ENCODE measurements around the gene ALK.

The ALK gene

GRCh38 chr2:29796446-29796845 lies 124.9 kb downstream of the ALK start:
- Histone ChIP-seq H3K27ac (no peak overlapping the region), H3K36me3 (ENCODE audit: insufficient read depth, low read length) (0 out of 2 replicates have a peak, but pooled peaks cover 5% of the 10 kb centered on the region), H3K9me3 (ENCODE audit: low read depth, low read length) (no peaks in the 10 kb centered on the region), H3K4me3 (no peak overlapping the region), H3K9ac (ENCODE audit: insufficient read length) (no peak overlapping the region)
- no peak for DNase-seq (ENCODE audit: low read depth, low spot score)
- no peak for TF ChIP-seq FOXP2 (optimal IDR thresholded peaks at IDR 0.05; ENCODE audit: control extremely low read depth, extremely low read length, insufficient read depth)
- no peak for TF ChIP-seq EZH2 (IDR thresholded peaks at IDR 0.05)
- TF ChIP-seq POLR2AphosphoS5 (IDR thresholded peaks at IDR 0.05; ENCODE audit: borderline replicate concordance, low read depth, low read length) = no peak

GRCh38 chr2:29789911-29790485 lies 131.4 kb downstream of the ALK start:
- DNase-seq (ENCODE audit: low read depth, low spot score) = no peak
- no peak overlapping the region for H3K4me3 ChIP-seq
- no peak overlapping the region for H3K9ac ChIP-seq (ENCODE audit: insufficient read length)
- H3K27ac ChIP-seq = no peak overlapping the region
- H3K36me3 ChIP-seq (ENCODE audit: insufficient read depth, low read length) = 0 out of 2 replicates have a peak, but pooled peaks cover 5% of the 10 kb centered on the region
- no peak for TF ChIP-seq EZH2 (IDR thresholded peaks at IDR 0.05)
- no peak for TF ChIP-seq FOXP2 (optimal IDR thresholded peaks at IDR 0.05; ENCODE audit: control extremely low read depth, extremely low read length, insufficient read depth)
- TF ChIP-seq POLR2AphosphoS5 (IDR thresholded peaks at IDR 0.05; ENCODE audit: borderline replicate concordance, low read depth, low read length) = no peak
- no peaks in the 10 kb centered on the region for H3K9me3 ChIP-seq (ENCODE audit: low read depth, low read length)

GRCh38 chr2:29787473-29788465 lies 133.6 kb downstream of the ALK start:
- Histone ChIP-seq H3K9me3 (ENCODE audit: low read depth, low read length) (no peaks in the 10 kb centered on the region), H3K36me3 (ENCODE audit: insufficient read depth, low read length) (no peaks in the 10 kb centered on the region), H3K27ac (no peak overlapping the region), H3K4me3 (no peak overlapping the region), H3K9ac (ENCODE audit: insufficient read length) (no peak overlapping the region)
- no peak for DNase-seq (ENCODE audit: low read depth, low spot score)
- no peak for TF ChIP-seq FOXP2 (optimal IDR thresholded peaks at IDR 0.05; ENCODE audit: control extremely low read depth, extremely low read length, insufficient read depth)
- TF ChIP-seq POLR2AphosphoS5 (IDR thresholded peaks at IDR 0.05; ENCODE audit: borderline replicate concordance, low read depth, low read length) = no peak
- TF ChIP-seq EZH2 (IDR thresholded peaks at IDR 0.05) = no peak

GRCh38 chr2:29786361-29786760 lies 135.0 kb downstream of the ALK start:
- Histone ChIP-seq H3K27ac (no peak overlapping the region), H3K4me3 (no peak overlapping the region), H3K36me3 (ENCODE audit: insufficient read depth, low read length) (no peaks in the 10 kb centered on the region), H3K9ac (ENCODE audit: insufficient read length) (no peak overlapping the region), H3K9me3 (ENCODE audit: low read depth, low read length) (no peaks in the 10 kb centered on the region)
- DNase-seq (ENCODE audit: low read depth, low spot score) = no peak
- TF ChIP-seq POLR2AphosphoS5 (IDR thresholded peaks at IDR 0.05; ENCODE audit: borderline replicate concordance, low read depth, low read length) = no peak
- TF ChIP-seq FOXP2 (optimal IDR thresholded peaks at IDR 0.05; ENCODE audit: control extremely low read depth, extremely low read length, insufficient read depth) = no peak
- no peak for TF ChIP-seq EZH2 (IDR thresholded peaks at IDR 0.05)

GRCh38 chr2:29783666-29784065 lies 137.7 kb downstream of the ALK start:
- Histone ChIP-seq H3K36me3 (ENCODE audit: insufficient read depth, low read length) (no peaks in the 10 kb centered on the region), H3K4me3 (no peak overlapping the region), H3K27ac (no peak overlapping the region), H3K9me3 (ENCODE audit: low read depth, low read length) (no peaks in the 10 kb centered on the region), H3K9ac (ENCODE audit: insufficient read length) (no peak overlapping the region)
- TF ChIP-seq EZH2 (IDR thresholded peaks at IDR 0.05) = no peak
- TF ChIP-seq POLR2AphosphoS5 (IDR thresholded peaks at IDR 0.05; ENCODE audit: borderline replicate concordance, low read depth, low read length) = no peak
- no peak for TF ChIP-seq FOXP2 (optimal IDR thresholded peaks at IDR 0.05; ENCODE audit: control extremely low read depth, extremely low read length, insufficient read depth)
- no peak for DNase-seq (ENCODE audit: low read depth, low spot score)

GRCh38 chr2:29782549-29783458 lies 138.6 kb downstream of the ALK start:
- TF ChIP-seq FOXP2 (optimal IDR thresholded peaks at IDR 0.05; ENCODE audit: control extremely low read depth, extremely low read length, insufficient read depth) (no peak), POLR2AphosphoS5 (IDR thresholded peaks at IDR 0.05; ENCODE audit: borderline replicate concordance, low read depth, low read length) (no peak), EZH2 (IDR thresholded peaks at IDR 0.05) (no peak)

GRCh38 chr2:29782087-29782486 lies 139.3 kb downstream of the ALK start:
- H3K9me3 ChIP-seq (ENCODE audit: low read depth, low read length) = no peaks in the 10 kb centered on the region
- DNase-seq (ENCODE audit: low read depth, low spot score) = no peak
- no peak overlapping the region for H3K27ac ChIP-seq
- TF ChIP-seq EZH2 (IDR thresholded peaks at IDR 0.05) = no peak
- no peak for TF ChIP-seq FOXP2 (optimal IDR thresholded peaks at IDR 0.05; ENCODE audit: control extremely low read depth, extremely low read length, insufficient read depth)
- no peak for TF ChIP-seq POLR2AphosphoS5 (IDR thresholded peaks at IDR 0.05; ENCODE audit: borderline replicate concordance, low read depth, low read length)
- H3K36me3 ChIP-seq (ENCODE audit: insufficient read depth, low read length) = no peaks in the 10 kb centered on the region
- no peak overlapping the region for H3K4me3 ChIP-seq
- no peak overlapping the region for H3K9ac ChIP-seq (ENCODE audit: insufficient read length)

More at GRCh38 chr2:29782549-29783458, 138.6 kb downstream of the ALK start:
- H3K9ac ChIP-seq (ENCODE audit: insufficient read length) = no peak overlapping the region
- no peaks in the 10 kb centered on the region for H3K36me3 ChIP-seq (ENCODE audit: insufficient read depth, low read length)
- no peak overlapping the region for H3K4me3 ChIP-seq
- DNase-seq (ENCODE audit: low read depth, low spot score) = no peak
- H3K27ac ChIP-seq = no peak overlapping the region
- no peaks in the 10 kb centered on the region for H3K9me3 ChIP-seq (ENCODE audit: low read depth, low read length)
